GM10248 (cell line): ENCODE data around the gene CTXND2.

ENCODE experiments used
- CTCF ChIA-PET: fragments of 300-600 bp; sonication (Branson Sonifier 250); formaldehyde crosslinking; extraction: SDS; loops from one replicate; lab custom pipeline; 2021; ENCODE audit warnings: antibody characterized with exemption; lab: Yijun Ruan, JAX
- POLR2A ChIA-PET: fragments of 350-650 bp; sonication (Branson Sonifier 250); formaldehyde crosslinking; extraction: SDS; loops from one replicate; lab custom pipeline; 2020; ENCODE audit warnings: antibody characterized with exemption; lab: Yijun Ruan, JAX
- DNase-seq: peaks from one replicate; pipeline ENCODE4 v3.0.0; 2012; ENCODE audit errors: extremely low spot score
- CTCF ChIP-seq: IDR thresholded peaks from 2 replicates; pipeline ENCODE4 v1.5.1; 2012; ENCODE audit warnings: mild to moderate bottlenecking, low read depth; ENCODE audit errors: extremely low read depth, missing control alignments, control extremely low read depth

CTXND2 gene

GRCh38 chr1:150955280-150955679 is 68.3 kb downstream of the CTXND2 start:
- CTCF ChIA-PET, result interaction anchor here (3.9 kb wide), 1 partner anchor 14 kb away, joined by 14 read pairs; no protein-coding TSS in a partner anchor
- TF ChIP-seq CTCF, result no peak
- POLR2A ChIA-PET, result interaction anchor here (0.5 kb wide), 1 partner anchor 22 kb away, joined by 3 read pairs; no protein-coding TSS in a partner anchor
- DNase-seq, result no peak

- ChIA-PET CTCF (interaction anchor here (0.9 to 3.9 kb wide), 9 partner anchors 8 to 142 kb away, joined by 3 to 14 read pairs (median 3); no protein-coding TSS in a partner anchor), POLR2A (interaction anchor here (0.7 to 1.0 kb wide), 2 partner anchors 9 to 378 kb away, joined by 3 read pairs; partner anchors contain the start of gene MCL1)
- no peak for TF ChIP-seq CTCF
- DNase-seq, result no peak
Measured at GRCh38 chr1:150957666-150958065, 70.7 kb downstream of the CTXND2 start.

GRCh38 chr1:150960646-150961045 is 73.7 kb downstream of the CTXND2 start:
- CTCF ChIA-PET, result no interaction called here

GRCh38 chr1:150961756-150962155 is 74.8 kb downstream of the CTXND2 start:
- DNase-seq, result no peak
- no peak for TF ChIP-seq CTCF
- CTCF ChIA-PET, result interaction anchor here (1.3 to 1.9 kb wide), 2 partner anchors 17 to 39 kb away, joined by 4 to 5 read pairs; no protein-coding TSS in a partner anchor
- POLR2A ChIA-PET, result no interaction called here

More at GRCh38 chr1:150960646-150961045, 73.7 kb downstream of the CTXND2 start:
- no peak for TF ChIP-seq CTCF
- POLR2A ChIA-PET, result interaction anchor here (0.6 kb wide), 1 partner anchor 336 kb away, joined by 12 read pairs; no protein-coding TSS in a partner anchor
- no peak for DNase-seq
